ENCODE measurements around the gene POLR3A. TPM values are rescaled to one million over a fixed set of nuclear protein-coding genes. Genes with fewer than 3 reads are reported as not detected.

Gene POLR3A
- total RNA-seq, 6 experiments from 2014 or later: 5.5 to 8.5 (median 6.4) TPM

GRCh38 chr10:78049851-78050250 lies 20.5 kb upstream of the POLR3A start:
- no peak overlapping the region for H3K27ac ChIP-seq
- intact Hi-C loops (cut with DNase I): no loop called here
- WGBS (ENCODE audit: insufficient coverage, low coverage, low lambda C conversion rate, missing lambda C conversion rate): no CpG with 5 or more reads among the region's 1 CpG
- H3K9me3 ChIP-seq: no peaks in the 10 kb centered on the region
- H3K4me3 ChIP-seq: no peak overlapping the region
- H3K27me3 ChIP-seq: no peaks in the 10 kb centered on the region
- DNase-seq (no peak), ATAC-seq (no peak)
- H3K36me3 ChIP-seq: no peaks in the 10 kb centered on the region
- TF ChIP-seq CTCF (IDR thresholded peaks at IDR 0.05) (no peak), POLR2A (IDR thresholded peaks at IDR 0.05) (no peak)
- H3K4me1 ChIP-seq: peaks cover 0 to 8% (median 0%) of the 10 kb centered on the region in 4 donors

GRCh38 chr10:78047314-78047891 lies 18.1 kb upstream of the POLR3A start:
- Histone ChIP-seq H3K4me3 (no peak overlapping the region), H3K27ac (no peak overlapping the region), H3K4me1 (peaks cover 0 to 8% (median 0%) of the 10 kb centered on the region in 4 donors), H3K36me3 (peaks cover 0 to under 1% (median 0%) of the 10 kb centered on the region in 4 donors), H3K9me3 (no peaks in the 10 kb centered on the region), H3K27me3 (no peaks in the 10 kb centered on the region)
- ATAC-seq: peak; percentile 89 to 93 (median 92)
- intact Hi-C loops (cut with DNase I): no loop called here
- TF ChIP-seq POLR2A (IDR thresholded peaks at IDR 0.05): no peak
- peak; percentile 78 to 94 (median 89) for TF ChIP-seq CTCF (IDR thresholded peaks at IDR 0.05)
- 2% methylated on average over 7 of the region's 13 CpGs for WGBS (ENCODE audit: insufficient coverage, low coverage, low lambda C conversion rate, missing lambda C conversion rate)
- DNase-seq: peak; percentile 81

GRCh38 chr10:78046711-78047269 lies 17.5 kb upstream of the POLR3A start:
- no peak for TF ChIP-seq CTCF (IDR thresholded peaks at IDR 0.05)
- no peak for TF ChIP-seq POLR2A (IDR thresholded peaks at IDR 0.05)
- H3K36me3 ChIP-seq: peaks cover 0 to 6% (median 2%) of the 10 kb centered on the region in 4 donors
- H3K4me1 ChIP-seq: peaks cover 0 to 8% (median 0%) of the 10 kb centered on the region in 4 donors
- H3K4me3 ChIP-seq: no peak overlapping the region
- DNase-seq (no peak), ATAC-seq (no peak)
- intact Hi-C loops (cut with DNase I): no loop called here
- H3K27ac ChIP-seq: no peak overlapping the region
- WGBS (ENCODE audit: insufficient coverage, low coverage, low lambda C conversion rate, missing lambda C conversion rate): 60% methylated on average over 6 of the region's 10 CpGs
- no peaks in the 10 kb centered on the region for H3K27me3 ChIP-seq
- H3K9me3 ChIP-seq: no peaks in the 10 kb centered on the region

- WGBS (ENCODE audit: insufficient coverage, low coverage, low lambda C conversion rate, missing lambda C conversion rate): 50% methylated on average over 1 of the region's 8 CpGs
- DNase-seq: no peak
- H3K27ac ChIP-seq: no peak overlapping the region
- H3K27me3 ChIP-seq: no peaks in the 10 kb centered on the region
- peaks cover 4 to 16% (median 9%) of the 10 kb centered on the region in 4 donors for H3K36me3 ChIP-seq
- H3K4me1 ChIP-seq: peaks cover 0 to 8% (median 0%) of the 10 kb centered on the region in 4 donors
- no peak for ATAC-seq
- no peaks in the 10 kb centered on the region for H3K9me3 ChIP-seq
- intact Hi-C loops (cut with DNase I): no loop called here
- TF ChIP-seq CTCF (IDR thresholded peaks at IDR 0.05) (no peak), POLR2A (IDR thresholded peaks at IDR 0.05) (no peak)
- no peak overlapping the region for H3K4me3 ChIP-seq
Measured at GRCh38 chr10:78045856-78046255, 16.5 kb upstream of the POLR3A start.

Measured in right lobe of liver (tissue), 6 donors.